CD4-positive, alpha-beta T cell treated with Interleukin-10 for 1 hour (primary cell): ENCODE data around the gene CD33.
"Not testable (repeated sequence)": the region's sequence is repeated elsewhere in the genome, so short reads cannot be mapped to it uniquely, and the experiment has no call there.

ENCODE experiments used
- DNase-seq: peaks from one replicate; pipeline ENCODE4 v3.0.0-alpha.2; 2020

CD33 gene

GRCh38 chr19:51210874-51211361 lies 14.0 kb upstream of the CD33 start:
- not testable (repeated sequence) for DNase-seq

DNA sequence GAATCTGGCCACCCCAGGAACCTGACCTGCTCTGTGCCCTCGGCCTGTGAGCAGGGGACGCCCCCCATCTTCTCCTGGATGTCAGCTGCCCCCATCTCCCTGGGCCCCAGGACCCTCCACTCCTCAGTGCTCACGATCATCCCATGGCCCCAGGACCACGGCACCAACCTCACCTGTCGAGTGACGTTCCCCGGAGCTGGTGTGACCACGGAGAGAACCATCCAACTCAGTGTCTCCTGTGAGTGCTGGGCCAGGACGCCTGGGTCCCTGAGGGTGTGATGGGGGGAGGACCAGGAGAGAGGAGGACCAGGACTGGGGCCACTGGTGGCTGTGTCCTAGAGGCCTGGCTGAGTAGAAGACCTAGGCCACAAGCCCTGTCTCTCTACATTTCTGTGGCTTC lies 13.0 kb upstream of the CD33 start:
- DNase-seq: no peak

DNA sequence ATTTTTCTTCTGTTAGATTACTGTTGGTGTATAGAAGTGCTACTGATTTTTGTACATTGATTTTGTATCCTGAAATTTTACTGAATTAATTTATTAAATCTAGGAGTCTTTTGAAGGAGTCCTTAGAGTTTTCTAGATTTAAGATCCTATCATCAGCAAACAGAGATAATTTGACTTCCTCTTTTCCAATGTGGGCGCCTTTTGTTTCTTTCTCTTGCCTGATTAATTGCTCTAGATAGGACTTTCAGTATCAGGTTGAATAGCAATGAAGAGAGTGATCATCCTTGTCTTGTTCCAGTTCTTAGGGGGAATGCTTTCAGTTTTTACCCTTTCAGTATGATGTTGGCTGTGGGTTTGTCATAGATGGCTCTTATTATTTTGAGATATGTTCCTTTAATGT lies 5.6 kb upstream of the CD33 start:
- DNase-seq: no peak

- no peak for DNase-seq
These were observed 4.9 kb upstream of the CD33 start for GRCh38 chr19:51219971-51220370.

GRCh38 chr19:51220996-51221395 lies 3.9 kb upstream of the CD33 start:
- DNase-seq: no peak

- no peak for DNase-seq
These were observed 678 bp upstream of the CD33 start for GRCh38 chr19:51224163-51224641.

DNA sequence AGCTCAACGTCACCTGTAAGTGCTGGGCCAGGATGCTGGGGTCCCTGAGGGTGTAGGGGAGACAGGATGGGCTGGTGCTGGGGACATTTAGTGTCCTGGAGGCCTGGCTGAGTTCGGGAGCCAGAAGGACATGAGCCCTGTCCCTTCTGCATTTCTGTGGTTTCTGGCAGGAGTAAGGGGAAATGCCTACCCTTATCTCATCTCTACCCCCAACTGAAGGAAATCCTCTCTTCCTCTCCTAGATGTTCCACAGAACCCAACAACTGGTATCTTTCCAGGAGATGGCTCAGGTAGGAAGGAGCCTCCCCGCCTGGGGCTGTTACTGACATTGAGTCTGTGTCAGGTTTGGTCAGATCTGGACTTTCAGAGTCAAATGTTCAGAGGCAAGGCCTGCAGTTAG lies 1.2 kb downstream of the CD33 start:
- no peak for DNase-seq

DNA sequence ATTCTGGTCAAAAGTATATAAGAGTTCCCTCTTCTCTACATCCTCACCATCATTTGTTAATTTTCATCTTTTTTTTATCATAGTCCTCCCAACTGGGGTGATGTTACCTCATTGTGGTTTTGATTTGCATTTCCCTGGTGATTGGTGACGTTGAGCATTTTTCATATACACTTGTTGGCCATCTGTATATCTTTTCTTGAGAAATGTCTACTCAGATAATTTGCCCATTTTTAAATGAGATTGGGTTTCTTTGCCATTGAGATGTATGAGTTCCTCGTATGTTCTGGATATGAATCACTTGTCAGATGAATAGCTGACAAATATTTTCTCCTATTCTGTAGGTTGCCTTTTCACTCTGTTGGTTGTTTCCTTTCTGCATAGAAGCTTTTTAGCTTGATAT lies 2.4 kb downstream of the CD33 start:
- no peak for DNase-seq

DNA sequence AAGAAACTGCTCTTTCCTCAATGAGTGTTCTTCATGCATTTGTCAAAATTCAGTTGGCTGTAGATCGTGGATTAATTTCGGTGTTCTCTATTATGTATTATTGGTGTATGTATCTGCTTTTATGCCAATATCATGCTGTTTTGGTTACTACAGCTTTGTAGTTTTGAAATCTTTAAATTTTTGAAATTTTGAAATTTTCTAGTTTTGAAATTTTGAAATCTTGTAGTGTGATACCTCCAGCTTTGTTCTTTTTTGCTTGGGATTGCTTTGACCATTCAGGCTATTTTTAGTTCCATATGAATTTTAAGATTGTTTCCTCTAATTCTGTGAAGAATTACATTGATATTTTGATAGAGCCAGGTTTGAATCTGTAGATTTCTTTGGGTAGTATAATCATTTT lies 3.1 kb downstream of the CD33 start:
- no peak for DNase-seq

DNA sequence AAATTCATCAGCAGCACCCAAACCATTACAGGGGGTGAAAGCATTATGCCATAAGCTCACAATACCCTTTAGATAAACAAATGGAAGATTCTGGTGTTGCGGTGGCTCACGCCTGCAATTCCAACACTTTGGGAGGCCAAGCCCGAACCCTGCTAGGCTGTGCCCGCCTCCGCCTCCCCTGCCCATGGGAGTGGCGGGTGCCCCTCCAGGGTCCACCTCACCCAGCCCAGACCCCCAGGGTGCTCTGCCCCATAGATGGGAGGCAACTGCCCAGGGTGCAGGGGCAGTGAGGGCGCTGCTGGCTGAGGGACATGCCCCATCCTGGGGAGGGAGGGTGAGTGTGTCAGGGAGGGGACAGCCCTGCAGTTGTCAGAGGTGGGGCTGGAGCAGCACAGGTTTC lies 16.0 kb downstream of the CD33 start:
- no peak for DNase-seq

- no peak for DNase-seq
These were observed 18.2 kb downstream of the CD33 start for GRCh38 chr19:51242881-51243630.

GRCh38 chr19:51246164-51246552 lies 21.3 kb downstream of the CD33 start:
- DNase-seq: no peak

DNA sequence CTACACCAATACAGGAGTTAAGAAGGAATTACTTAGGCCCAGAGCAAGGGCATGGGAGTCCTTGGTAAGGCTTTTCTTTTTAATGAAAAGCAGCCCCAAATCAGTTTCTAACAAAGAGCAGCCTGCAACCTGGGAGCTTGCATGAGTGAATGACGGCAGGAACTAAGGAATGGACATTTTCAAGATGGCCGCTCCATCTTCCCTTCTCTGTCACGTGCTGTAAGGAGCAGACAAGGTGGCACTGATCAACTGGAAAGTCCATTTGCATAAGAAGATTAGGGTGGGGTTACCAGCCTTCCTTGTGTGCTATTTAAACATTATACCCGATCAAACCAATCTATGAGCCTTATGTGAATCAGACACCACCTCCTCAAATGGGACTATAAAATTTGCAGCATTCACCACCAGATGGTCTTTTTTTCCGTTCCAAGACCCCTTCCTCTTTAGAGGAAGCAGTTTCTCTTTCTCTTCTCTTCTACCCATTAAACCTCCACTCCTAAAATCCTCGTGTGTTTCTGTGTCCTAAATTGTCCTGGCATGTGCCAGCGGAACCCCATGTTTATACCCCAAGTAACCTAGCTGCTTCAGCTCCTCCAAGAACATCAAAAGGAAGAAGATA lies 23.2 kb downstream of the CD33 start:
- DNase-seq: no peak

DNA sequence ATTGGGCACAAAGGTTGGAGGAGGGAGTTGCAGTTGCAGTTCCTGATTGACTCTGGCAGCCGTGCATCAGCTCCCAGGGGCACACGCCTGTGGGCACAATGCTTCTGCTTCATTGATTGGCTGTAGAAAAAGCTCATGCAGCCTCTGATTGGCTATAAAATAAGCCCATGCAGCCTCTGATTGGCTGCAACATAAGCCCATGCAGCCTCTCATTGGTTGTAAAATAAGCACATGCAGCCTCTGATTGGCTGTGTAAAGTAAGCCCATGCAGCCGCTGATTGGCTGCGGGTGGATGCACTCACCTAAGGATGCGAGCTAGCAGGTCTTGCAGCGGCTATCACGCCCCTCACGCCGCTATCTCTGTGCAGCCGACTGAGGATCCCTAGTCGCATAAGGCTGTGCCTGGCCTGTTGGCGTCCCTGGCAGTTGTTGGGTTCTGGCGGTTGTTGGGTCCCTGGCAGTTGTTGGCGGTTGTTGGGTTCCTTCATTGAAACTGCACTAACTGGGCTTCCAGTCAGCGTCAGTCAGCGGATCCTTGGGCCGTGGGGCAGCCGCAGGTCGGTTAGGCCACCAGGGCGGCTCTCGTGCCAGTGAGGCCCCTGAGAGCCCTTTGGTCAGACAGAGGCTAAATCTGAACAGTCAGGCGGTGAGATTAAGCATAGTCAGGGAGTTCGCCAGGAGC lies 26.0 kb downstream of the CD33 start, which contains the start of gene SIGLECL1:
TSS of gene SIGLECL1 (plus strand) at position 295 of the 682 bp plus-strand sequence. CDS start 12,993 bp downstream, outside the sequence.
- DNase-seq: no peak

DNA sequence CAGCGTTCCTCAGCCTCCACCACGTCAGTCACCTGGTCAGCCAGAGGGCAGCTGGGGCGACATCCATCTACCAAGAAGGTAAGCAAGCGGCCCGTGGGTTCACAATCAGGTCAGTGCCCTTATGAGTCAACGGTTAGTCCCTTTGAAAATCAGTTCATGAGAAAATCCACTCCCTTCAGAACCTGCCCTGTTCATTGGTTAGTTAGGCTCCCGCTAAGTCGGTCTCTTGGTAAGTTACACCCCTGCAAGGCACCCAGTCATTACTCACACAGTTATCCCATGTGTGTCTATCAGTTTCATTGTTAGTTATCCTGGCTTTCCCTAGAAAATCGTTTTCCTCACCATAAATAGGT lies 26.6 kb downstream of the CD33 start:
- no peak for DNase-seq

GRCh38 chr19:51252306-51253079 lies 27.6 kb downstream of the CD33 start:
- no peak for DNase-seq

DNA sequence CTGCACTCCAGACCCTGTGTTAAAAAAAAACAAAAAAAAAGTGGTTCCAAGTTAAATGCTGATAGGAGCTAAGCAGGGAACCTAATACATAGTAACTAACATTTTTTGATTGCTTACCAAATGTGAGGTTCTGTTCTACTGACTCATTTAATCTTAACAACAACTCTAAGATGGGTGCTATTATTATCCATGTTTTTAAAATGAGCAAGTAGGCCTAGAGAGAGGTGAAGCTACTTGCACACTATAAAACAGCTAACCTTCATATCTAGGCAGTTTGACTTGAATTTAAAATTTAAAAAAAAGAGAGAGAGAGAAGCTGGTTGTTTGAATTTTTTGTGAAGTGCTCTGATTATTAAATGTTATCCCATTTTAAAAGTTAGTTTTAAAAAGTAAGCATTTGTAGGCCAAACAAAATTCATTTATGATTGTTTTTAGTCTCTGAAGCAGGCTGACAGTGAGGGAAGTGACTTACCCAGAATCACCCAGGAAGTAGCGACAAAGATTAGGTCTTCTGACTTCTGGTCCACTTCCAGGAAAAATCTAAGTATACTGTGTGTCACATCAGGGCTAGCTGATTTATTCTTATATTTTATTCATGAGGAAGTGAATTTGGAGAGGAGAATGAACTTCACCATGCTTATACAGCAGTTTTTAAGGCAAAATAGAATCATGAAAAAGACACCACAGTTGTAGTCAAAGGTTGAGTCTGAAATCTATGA lies 28.4 kb downstream of the CD33 start:
- no peak for DNase-seq

- DNase-seq: no peak
These were observed 31.3 kb downstream of the CD33 start for GRCh38 chr19:51256155-51256625.

- no peak for DNase-seq
These were observed 32.6 kb downstream of the CD33 start for GRCh38 chr19:51257471-51257870.

DNA sequence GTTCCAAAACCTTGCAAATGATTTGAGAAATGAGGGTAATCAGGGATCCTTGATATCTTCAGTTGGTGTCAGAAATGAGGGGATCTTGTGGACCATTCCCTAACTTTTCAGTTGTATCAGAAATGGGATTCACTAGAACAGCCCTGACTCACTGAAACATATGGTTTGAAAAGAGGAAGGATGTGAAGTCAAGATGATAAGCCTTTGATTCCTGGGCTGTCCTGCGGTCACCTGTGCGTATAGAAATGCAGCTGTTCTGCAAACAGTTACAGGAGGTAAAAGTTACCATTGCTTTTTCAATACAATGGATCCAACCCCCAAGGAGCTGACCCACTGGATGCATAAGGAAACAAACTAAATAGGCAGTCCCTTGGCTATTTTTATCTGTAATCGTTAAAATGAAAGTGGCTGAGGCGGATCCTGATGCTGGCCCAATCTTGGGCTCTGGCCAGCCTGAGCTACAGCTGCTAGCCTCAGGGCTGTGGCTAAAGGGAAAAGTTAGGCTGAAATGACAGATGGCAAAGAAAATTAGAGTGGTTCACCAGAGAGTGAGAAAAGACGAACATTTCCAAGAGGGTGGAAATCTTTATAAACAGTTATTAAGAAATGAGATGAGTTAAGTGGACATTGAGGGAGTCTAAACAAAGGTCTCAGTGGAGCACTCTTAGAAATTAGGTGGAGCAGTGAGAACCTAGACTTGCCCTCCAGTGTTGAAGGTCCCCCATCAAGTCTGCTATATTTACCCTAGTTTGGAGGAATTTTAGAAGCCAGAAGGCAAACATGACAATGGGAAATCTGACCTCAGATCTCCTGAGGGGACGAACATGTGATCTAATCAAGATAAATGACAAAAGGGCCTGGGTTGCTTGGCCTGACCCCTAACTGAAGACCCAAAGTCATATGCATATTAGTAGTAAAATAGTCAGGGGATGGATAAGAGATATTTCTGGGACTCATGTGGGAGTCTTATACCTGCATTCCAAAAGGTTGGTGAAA lies 33.6 kb downstream of the CD33 start:
- no peak for DNase-seq
